ENCODE measurements around the gene HOXA2.

GRCh38 chr7:27065709-27066108, 36.8 kb downstream of the HOXA2 start:
- TF ChIP-seq CTCF (conservative IDR thresholded peaks at IDR 0.05; ENCODE audit: low read depth, low read length) (no peak), EZH2 (IDR thresholded peaks at IDR 0.05; ENCODE audit: borderline replicate concordance, low read depth, low read length, poor library complexity, severe bottlenecking) (no peak)
